ENCODE results near the gene TLCD4. TPM values are rescaled to one million over a fixed set of nuclear protein-coding genes. Genes with fewer than 3 reads are reported as not detected.

The TLCD4 gene
- total RNA-seq, 2 experiments from 2014 or later: not detected

- Mint-ChIP-seq H3K27me3 (peaks cover 24% of the 10 kb centered on the region), H3K36me3 (no peaks in the 10 kb centered on the region), H3K4me3 (no peak overlapping the region), H3K4me1 (no peaks in the 10 kb centered on the region), H3K9me3 (ENCODE audit: low read depth) (no peaks in the 10 kb centered on the region), H3K27ac (no peak overlapping the region)
- ATAC-seq (no peak), DNase-seq (no peak)
- CTCF ChIA-PET: no interaction called here
Measured at GRCh38 chr1:95108792-95109191, 8.4 kb upstream of the TLCD4 start.

- H3K36me3 Mint-ChIP-seq: no peaks in the 10 kb centered on the region
- ATAC-seq: no peak
- H3K27ac Mint-ChIP-seq: no peak overlapping the region
- H3K4me3 Mint-ChIP-seq: no peak overlapping the region
- H3K27me3 Mint-ChIP-seq: peaks cover 29% of the 10 kb centered on the region
- DNase-seq: no peak
- CTCF ChIA-PET: no interaction called here
- no peaks in the 10 kb centered on the region for H3K9me3 Mint-ChIP-seq (ENCODE audit: low read depth)
- H3K4me1 Mint-ChIP-seq: no peaks in the 10 kb centered on the region
Measured at GRCh38 chr1:95111014-95111413, 6.1 kb upstream of the TLCD4 start.

- no peak overlapping the region for H3K4me3 Mint-ChIP-seq
- H3K27me3 Mint-ChIP-seq: peaks cover 45% of the 10 kb centered on the region
- H3K27ac Mint-ChIP-seq: no peak overlapping the region
- H3K9me3 Mint-ChIP-seq (ENCODE audit: low read depth): no peaks in the 10 kb centered on the region
- no peak for ATAC-seq
- H3K4me1 Mint-ChIP-seq: peaks cover 10% of the 10 kb centered on the region
- no peak for DNase-seq
- CTCF ChIA-PET: no interaction called here
- peaks cover 1% of the 10 kb centered on the region for H3K36me3 Mint-ChIP-seq
Measured at GRCh38 chr1:95113684-95114083, 3.5 kb upstream of the TLCD4 start.

- no peak for DNase-seq
- CTCF ChIA-PET: interaction anchor here (1.0 to 1.8 kb wide), 3 partner anchors 21 to 118 kb away, joined by 4 to 5 read pairs (median 4); partner anchors contain the start of gene RWDD3
- Mint-ChIP-seq H3K4me1 (peaks cover 10% of the 10 kb centered on the region), H3K36me3 (peaks cover 1% of the 10 kb centered on the region), H3K9me3 (ENCODE audit: low read depth) (no peaks in the 10 kb centered on the region), H3K27me3 (peaks cover 65% of the 10 kb centered on the region), H3K4me3 (no peak overlapping the region), H3K27ac (no peak overlapping the region)
- ATAC-seq: no peak
Measured at GRCh38 chr1:95115708-95116137, 1.4 kb upstream of the TLCD4 start.

GRCh38 chr1:95116580-95117206 is 462 bp upstream of the TLCD4 start:
- DNase-seq (peak; percentile 53), ATAC-seq (peak; percentile 54)
- CTCF ChIA-PET: interaction anchor here (1.8 kb wide), 2 partner anchors 22 to 32 kb away, joined by 4 to 5 read pairs; no protein-coding TSS in a partner anchor
- Mint-ChIP-seq H3K4me3 (peak overlapping the region; percentile 70), H3K4me1 (peaks cover 10% of the 10 kb centered on the region), H3K9me3 (ENCODE audit: low read depth) (no peaks in the 10 kb centered on the region), H3K27me3 (peaks cover 65% of the 10 kb centered on the region), H3K27ac (peak overlapping the region; percentile 29), H3K36me3 (peaks cover 1% of the 10 kb centered on the region)

- peaks cover 10% of the 10 kb centered on the region for H3K4me1 Mint-ChIP-seq
- ATAC-seq: peak; percentile 7
- DNase-seq: no peak
- no peak overlapping the region for H3K27ac Mint-ChIP-seq
- H3K27me3 Mint-ChIP-seq: peaks cover 59% of the 10 kb centered on the region
- CTCF ChIA-PET: no interaction called here
- peak overlapping the region; percentile 56 for H3K4me3 Mint-ChIP-seq
- H3K9me3 Mint-ChIP-seq (ENCODE audit: low read depth): no peaks in the 10 kb centered on the region
- peaks cover 1% of the 10 kb centered on the region for H3K36me3 Mint-ChIP-seq
Measured at GRCh38 chr1:95118067-95118499, 928 bp downstream of the TLCD4 start.

GRCh38 chr1:95118710-95119109 is 1.6 kb downstream of the TLCD4 start:
- DNase-seq (no peak), ATAC-seq (no peak)
- H3K4me1 Mint-ChIP-seq: peaks cover 10% of the 10 kb centered on the region
- H3K27ac Mint-ChIP-seq: no peak overlapping the region
- peak overlapping the region; percentile 15 for H3K4me3 Mint-ChIP-seq
- H3K27me3 Mint-ChIP-seq: peaks cover 55% of the 10 kb centered on the region
- no peaks in the 10 kb centered on the region for H3K9me3 Mint-ChIP-seq (ENCODE audit: low read depth)
- CTCF ChIA-PET: interaction anchor here (0.8 kb wide), 1 partner anchor 115 kb away, joined by 3 read pairs; the partner anchor contains the start of gene RWDD3
- peaks cover 1% of the 10 kb centered on the region for H3K36me3 Mint-ChIP-seq

GRCh38 chr1:95119273-95119672 is 2.1 kb downstream of the TLCD4 start:
- Mint-ChIP-seq H3K27me3 (peaks cover 55% of the 10 kb centered on the region), H3K9me3 (ENCODE audit: low read depth) (no peaks in the 10 kb centered on the region), H3K36me3 (peaks cover 1% of the 10 kb centered on the region), H3K27ac (no peak overlapping the region), H3K4me1 (peaks cover 10% of the 10 kb centered on the region), H3K4me3 (no peak overlapping the region)
- no peak for DNase-seq
- no peak for ATAC-seq
- CTCF ChIA-PET: interaction anchor here (0.8 kb wide), 1 partner anchor 115 kb away, joined by 3 read pairs; the partner anchor contains the start of gene RWDD3

GRCh38 chr1:95122151-95122697 is 5.1 kb downstream of the TLCD4 start:
- DNase-seq (no peak), ATAC-seq (no peak)
- Mint-ChIP-seq H3K9me3 (ENCODE audit: low read depth) (no peaks in the 10 kb centered on the region), H3K4me1 (peaks cover 7% of the 10 kb centered on the region), H3K27ac (no peak overlapping the region), H3K27me3 (peaks cover 38% of the 10 kb centered on the region), H3K4me3 (no peak overlapping the region), H3K36me3 (no peaks in the 10 kb centered on the region)
- CTCF ChIA-PET: no interaction called here

- no peaks in the 10 kb centered on the region for H3K9me3 Mint-ChIP-seq (ENCODE audit: low read depth)
- H3K4me1 Mint-ChIP-seq: peaks cover 3% of the 10 kb centered on the region
- ATAC-seq: no peak
Measured at GRCh38 chr1:95124342-95124741, 7.2 kb downstream of the TLCD4 start.

GRCh38 chr1:95126366-95126765 is 9.2 kb downstream of the TLCD4 start:
- peaks cover 3% of the 10 kb centered on the region for H3K4me1 Mint-ChIP-seq
- peaks cover 9% of the 10 kb centered on the region for H3K27me3 Mint-ChIP-seq
- no peak overlapping the region for H3K27ac Mint-ChIP-seq
- H3K36me3 Mint-ChIP-seq: no peaks in the 10 kb centered on the region
- H3K4me3 Mint-ChIP-seq: no peak overlapping the region
- no peak for ATAC-seq
- H3K9me3 Mint-ChIP-seq (ENCODE audit: low read depth): no peaks in the 10 kb centered on the region
- CTCF ChIA-PET: no interaction called here
- no peak for DNase-seq

More at GRCh38 chr1:95124342-95124741, 7.2 kb downstream of the TLCD4 start:
- Mint-ChIP-seq H3K27ac (no peak overlapping the region), H3K36me3 (no peaks in the 10 kb centered on the region), H3K27me3 (peaks cover 29% of the 10 kb centered on the region), H3K4me3 (no peak overlapping the region)
- CTCF ChIA-PET: no interaction called here
- no peak for DNase-seq

GRCh38 chr1:95126846-95127245 is 9.7 kb downstream of the TLCD4 start:
- peaks cover 3% of the 10 kb centered on the region for H3K4me1 Mint-ChIP-seq
- CTCF ChIA-PET: no interaction called here
- H3K9me3 Mint-ChIP-seq (ENCODE audit: low read depth): no peaks in the 10 kb centered on the region
- no peak for ATAC-seq
- peaks cover 9% of the 10 kb centered on the region for H3K27me3 Mint-ChIP-seq
- no peak for DNase-seq
- H3K4me3 Mint-ChIP-seq: no peak overlapping the region
- no peak overlapping the region for H3K27ac Mint-ChIP-seq
- no peaks in the 10 kb centered on the region for H3K36me3 Mint-ChIP-seq

GRCh38 chr1:95127380-95127779 is 10.2 kb downstream of the TLCD4 start:
- H3K27ac Mint-ChIP-seq: no peak overlapping the region
- H3K4me3 Mint-ChIP-seq: no peak overlapping the region
- CTCF ChIA-PET: no interaction called here
- H3K9me3 Mint-ChIP-seq (ENCODE audit: low read depth): no peaks in the 10 kb centered on the region
- no peaks in the 10 kb centered on the region for H3K36me3 Mint-ChIP-seq
- ATAC-seq (no peak), DNase-seq (no peak)
- H3K27me3 Mint-ChIP-seq: peaks cover 8% of the 10 kb centered on the region
- H3K4me1 Mint-ChIP-seq: peaks cover 3% of the 10 kb centered on the region

GRCh38 chr1:95132762-95133161 is 15.6 kb downstream of the TLCD4 start:
- Mint-ChIP-seq H3K4me1 (no peaks in the 10 kb centered on the region), H3K36me3 (no peaks in the 10 kb centered on the region), H3K27ac (no peak overlapping the region), H3K27me3 (peaks cover 6% of the 10 kb centered on the region), H3K9me3 (ENCODE audit: low read depth) (no peaks in the 10 kb centered on the region), H3K4me3 (no peak overlapping the region)
- CTCF ChIA-PET: no interaction called here
- ATAC-seq: no peak
- DNase-seq: no peak
